IPS-18a (cell line): ENCODE measurements around the gene CPSF6.
"Not testable (repeated sequence)": the region's sequence is repeated elsewhere in the genome, so short reads cannot be mapped to it uniquely, and the experiment has no call there.

Experiments
- H3K27ac ChIP-seq: one replicate; pipeline ENCODE4 v1.5.1; 2013; ENCODE audit warnings: low read length
- H3K27me3 ChIP-seq: one replicate; pipeline ENCODE4 v1.6.1; 2013; ENCODE audit warnings: mild to moderate bottlenecking, low read length; ENCODE audit not compliant: control insufficient read depth, insufficient read depth
- H3K36me3 ChIP-seq: one replicate; pipeline ENCODE4 v1.6.1; 2013; ENCODE audit warnings: low read depth, low read length; ENCODE audit not compliant: control insufficient read depth
- H3K4me1 ChIP-seq: one replicate; pipeline ENCODE4 v1.6.1; 2013; ENCODE audit warnings: low read depth, low read length; ENCODE audit not compliant: control insufficient read depth
- H3K4me3 ChIP-seq: one replicate; pipeline ENCODE4 v1.5.1; 2013; ENCODE audit warnings: low read length
- H3K9ac ChIP-seq: one replicate; pipeline ENCODE4 v1.6.1; 2013; ENCODE audit warnings: mild to moderate bottlenecking, low read length, moderate library complexity
- H3K9me3 ChIP-seq: one replicate; pipeline ENCODE4 v1.6.1; 2013; ENCODE audit warnings: low read depth, low read length; ENCODE audit not compliant: control insufficient read depth

The CPSF6 gene

DNA sequence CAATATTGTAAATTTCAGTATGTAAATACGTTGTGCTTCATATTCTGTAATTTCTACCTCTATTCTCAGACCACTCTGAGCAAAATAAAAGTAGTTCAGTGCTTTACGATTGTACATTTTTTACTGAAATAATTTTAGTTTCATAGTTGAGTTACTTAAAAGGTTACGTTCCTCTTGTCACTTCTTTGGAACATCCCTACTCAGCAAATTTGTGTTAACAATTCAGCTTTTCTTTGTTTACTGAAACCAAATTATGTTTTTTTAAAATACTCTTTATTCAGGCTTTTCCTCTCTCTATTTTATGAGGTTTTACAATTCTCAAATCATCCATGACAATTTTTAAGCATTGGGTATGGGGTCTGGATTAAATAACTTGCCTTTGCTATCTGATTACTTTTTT lies 25.8 kb downstream of the CPSF6 start:
- no peak overlapping the region for H3K9ac ChIP-seq
- no peak overlapping the region for H3K27ac ChIP-seq
- H3K36me3 ChIP-seq: peaks cover 99% of the 10 kb centered on the region
- H3K27me3 ChIP-seq: no peaks in the 10 kb centered on the region
- no peaks in the 10 kb centered on the region for H3K4me1 ChIP-seq
- no peak overlapping the region for H3K4me3 ChIP-seq
- H3K9me3 ChIP-seq: no peaks in the 10 kb centered on the region

DNA sequence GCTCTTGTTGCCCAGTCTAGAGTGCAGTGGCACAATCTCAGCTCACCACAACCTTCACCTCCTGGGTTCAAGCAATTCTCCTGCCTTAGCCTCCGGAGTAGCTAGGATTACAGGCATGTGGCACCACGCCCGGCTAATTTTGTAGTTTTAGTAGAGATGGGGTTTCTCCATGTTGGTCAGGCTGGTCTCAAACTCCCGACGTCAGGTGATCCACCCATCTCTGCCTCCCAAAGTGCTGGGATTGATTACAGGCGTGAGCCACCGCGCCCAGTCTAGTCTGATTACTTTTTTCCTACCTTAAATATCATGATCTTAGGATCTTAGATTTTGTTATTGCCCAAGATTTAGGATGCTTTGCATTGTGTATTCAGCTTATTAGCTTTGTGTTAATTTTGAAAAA lies 26.3 kb downstream of the CPSF6 start:
- not testable (repeated sequence) for H3K9me3 ChIP-seq, H3K27me3 ChIP-seq, H3K27ac ChIP-seq, H3K4me1 ChIP-seq, H3K4me3 ChIP-seq, H3K9ac ChIP-seq
- peaks cover 99% of the 10 kb centered on the region for H3K36me3 ChIP-seq

DNA sequence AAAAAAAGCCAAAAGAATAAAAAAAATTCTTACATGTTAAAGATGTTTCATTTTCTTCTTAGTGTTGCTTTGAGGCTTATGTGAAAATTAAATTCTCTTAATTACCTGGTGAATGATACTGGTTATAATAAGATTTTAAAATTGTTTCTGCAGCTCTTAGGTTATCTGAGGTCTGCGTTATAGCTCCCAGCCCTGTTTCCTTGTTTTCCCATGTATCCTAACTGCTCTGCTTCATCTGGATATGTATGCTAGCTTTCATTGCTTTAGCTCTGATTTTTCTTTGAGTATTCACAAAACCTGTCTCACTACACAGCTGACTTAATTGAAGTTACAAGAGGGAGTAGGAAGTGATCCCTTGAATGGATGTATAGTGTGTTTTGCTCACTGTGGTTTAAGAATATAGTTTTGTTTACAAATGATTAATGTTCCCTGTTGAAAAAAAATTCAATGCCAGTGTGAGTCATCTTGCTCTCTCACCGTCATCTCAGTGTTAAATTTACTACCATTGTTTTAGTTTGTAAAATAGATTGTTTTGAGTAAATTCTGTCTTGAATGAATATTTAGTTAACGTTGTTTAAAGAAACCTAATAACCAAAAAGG lies 26.8 kb downstream of the CPSF6 start:
- H3K27ac ChIP-seq: no peak overlapping the region
- H3K9ac ChIP-seq: no peak overlapping the region
- H3K27me3 ChIP-seq: no peaks in the 10 kb centered on the region
- no peaks in the 10 kb centered on the region for H3K4me1 ChIP-seq
- no peak overlapping the region for H3K4me3 ChIP-seq
- peaks cover 98% of the 10 kb centered on the region for H3K36me3 ChIP-seq
- no peaks in the 10 kb centered on the region for H3K9me3 ChIP-seq

DNA sequence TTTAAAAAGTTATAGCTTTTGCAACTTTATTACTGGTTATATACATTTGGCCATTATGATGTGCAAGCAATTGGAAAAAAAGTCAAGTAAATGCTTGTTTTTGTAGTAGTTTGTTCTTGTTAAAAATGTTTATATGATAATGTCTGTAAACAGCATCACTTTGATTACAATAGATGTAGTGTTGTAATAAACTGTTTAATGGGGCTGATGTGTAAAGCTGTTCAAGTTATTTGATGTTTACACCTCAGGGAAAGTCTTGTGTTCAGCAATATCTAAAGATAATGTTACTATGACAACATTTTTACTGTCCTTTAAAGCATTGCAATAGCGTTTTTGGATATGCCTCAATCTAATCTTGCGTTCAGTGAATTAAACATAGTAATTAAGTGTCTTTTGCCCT lies 30.4 kb downstream of the CPSF6 start:
- H3K4me1 ChIP-seq: no peaks in the 10 kb centered on the region
- H3K27me3 ChIP-seq: no peaks in the 10 kb centered on the region
- no peak overlapping the region for H3K9ac ChIP-seq
- no peak overlapping the region for H3K27ac ChIP-seq
- H3K36me3 ChIP-seq: peaks cover 62% of the 10 kb centered on the region
- H3K9me3 ChIP-seq: no peaks in the 10 kb centered on the region
- no peak overlapping the region for H3K4me3 ChIP-seq

DNA sequence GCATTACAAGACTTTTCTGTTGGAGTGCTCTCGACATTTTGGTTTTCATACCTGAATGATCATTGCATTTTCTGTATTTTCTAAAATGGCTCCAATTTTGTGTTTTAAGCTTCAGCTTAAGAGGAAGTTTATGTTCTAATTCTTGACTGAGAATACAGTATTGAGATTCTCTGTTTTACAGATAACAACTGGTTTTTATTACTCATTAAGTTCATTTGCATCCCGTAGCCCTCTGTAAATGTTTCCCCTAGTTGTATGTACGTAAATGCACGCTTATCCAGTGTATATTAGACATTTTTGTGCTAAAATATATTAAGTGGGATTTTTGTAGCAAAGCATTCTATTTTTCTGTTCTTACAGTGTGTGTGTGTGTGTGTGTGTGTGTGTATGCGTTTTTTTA lies 33.1 kb downstream of the CPSF6 start:
- no peak overlapping the region for H3K27ac ChIP-seq
- peaks cover 34% of the 10 kb centered on the region for H3K36me3 ChIP-seq
- H3K4me3 ChIP-seq: no peak overlapping the region

DNA sequence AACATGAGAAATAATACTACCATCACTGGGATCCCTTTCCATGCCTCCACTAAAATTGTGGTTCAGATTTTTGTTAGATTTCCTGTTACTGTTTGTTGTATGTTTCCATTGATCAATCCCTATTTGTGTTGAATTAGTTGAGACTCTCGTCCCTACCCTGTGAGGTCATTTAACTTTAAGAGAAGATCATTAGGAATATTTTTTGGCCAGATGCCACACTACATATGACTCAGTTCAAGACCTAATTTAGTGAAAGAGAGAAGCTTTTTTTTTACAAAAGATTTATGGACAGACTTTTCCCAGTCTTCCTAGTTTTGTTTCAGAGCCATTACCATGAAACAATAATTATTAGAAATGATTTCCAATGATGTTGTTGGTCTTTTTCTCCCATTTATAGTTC lies 35.5 kb downstream of the CPSF6 start:
- Histone ChIP-seq H3K27me3 (no peaks in the 10 kb centered on the region), H3K27ac (no peak overlapping the region), H3K4me3 (no peak overlapping the region), H3K36me3 (peaks cover 12% of the 10 kb centered on the region), H3K9ac (no peak overlapping the region), H3K4me1 (no peaks in the 10 kb centered on the region), H3K9me3 (no peaks in the 10 kb centered on the region)

More for the DNA sequence above, 33.1 kb downstream of the CPSF6 start:
- H3K4me1 ChIP-seq: no peaks in the 10 kb centered on the region
- no peaks in the 10 kb centered on the region for H3K9me3 ChIP-seq
- no peaks in the 10 kb centered on the region for H3K27me3 ChIP-seq
- no peak overlapping the region for H3K9ac ChIP-seq

DNA sequence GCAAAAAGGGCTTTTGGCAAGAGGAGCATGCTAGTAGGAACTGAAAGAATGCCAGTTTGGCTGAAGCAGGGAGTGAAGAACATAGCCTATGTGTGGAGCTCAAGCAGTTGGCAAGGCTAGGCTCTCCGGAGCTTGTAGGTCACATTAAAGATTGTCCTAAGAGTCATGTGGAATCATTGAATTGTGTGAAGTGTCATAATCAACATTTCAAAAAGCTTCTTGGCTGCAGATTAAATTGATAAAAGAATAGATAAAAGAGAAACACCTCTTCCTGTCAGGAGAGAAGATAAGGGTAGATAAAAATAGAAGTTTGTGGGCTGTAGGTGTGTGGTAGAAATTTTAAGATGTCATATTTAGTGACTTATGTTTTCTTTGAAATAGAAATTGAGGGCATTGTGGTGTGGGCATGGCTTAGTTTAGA lies 36.1 kb downstream of the CPSF6 start:
- no peaks in the 10 kb centered on the region for H3K27me3 ChIP-seq
- no peaks in the 10 kb centered on the region for H3K9me3 ChIP-seq
- H3K36me3 ChIP-seq: peaks cover 5% of the 10 kb centered on the region
- H3K27ac ChIP-seq: no peak overlapping the region
- no peak overlapping the region for H3K9ac ChIP-seq
- no peaks in the 10 kb centered on the region for H3K4me1 ChIP-seq
- H3K4me3 ChIP-seq: no peak overlapping the region

DNA sequence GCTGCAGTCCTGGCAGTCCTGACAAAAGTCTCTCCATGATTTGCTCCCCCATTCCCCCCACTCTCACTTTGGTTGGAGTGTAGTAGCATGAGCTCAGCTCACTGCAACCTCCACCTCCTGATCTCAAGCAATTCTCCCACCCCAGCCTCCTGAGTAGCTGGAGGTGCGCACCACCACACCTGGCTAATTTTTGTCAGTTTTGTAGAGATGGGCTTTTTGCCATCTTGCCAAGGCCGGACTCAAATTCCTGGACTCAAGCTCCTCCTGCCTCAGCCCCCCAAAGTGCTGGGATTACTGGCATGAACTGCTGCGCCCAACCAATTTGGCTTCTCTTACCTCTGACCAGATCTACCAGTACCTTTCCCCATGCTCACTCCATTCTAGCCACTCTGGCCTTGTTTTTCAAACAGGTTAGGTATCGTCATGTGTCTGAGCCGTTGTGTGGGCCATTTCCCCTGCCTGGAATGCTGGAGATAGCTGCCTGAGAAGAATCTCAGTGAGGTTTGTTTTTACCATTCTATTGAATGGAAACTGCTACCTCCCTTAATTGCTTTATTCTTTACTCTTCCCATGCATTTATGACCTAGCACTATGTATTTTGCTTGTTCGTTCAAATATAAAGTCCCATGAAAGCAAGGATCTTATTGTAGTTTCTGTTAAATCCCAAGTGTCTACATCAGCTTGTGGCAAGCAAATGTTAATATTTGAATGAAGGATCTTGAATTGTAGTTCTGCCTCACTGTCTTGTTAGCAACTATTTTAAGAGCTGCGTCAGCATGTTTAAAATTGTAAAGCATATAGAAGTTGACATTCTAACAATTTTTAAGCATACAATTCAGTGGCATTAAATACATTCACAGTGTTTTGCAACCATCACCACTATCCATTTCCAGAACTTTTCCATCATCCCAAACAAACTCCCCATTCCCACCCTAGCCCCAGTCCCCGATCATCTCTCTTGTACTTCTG lies 39.7 kb downstream of the CPSF6 start:
- peaks cover 11% of the 10 kb centered on the region for H3K27me3 ChIP-seq
- no peak overlapping the region for H3K27ac ChIP-seq
- no peak overlapping the region for H3K9ac ChIP-seq
- no peaks in the 10 kb centered on the region for H3K36me3 ChIP-seq
- peaks cover 4% of the 10 kb centered on the region for H3K4me1 ChIP-seq
- H3K4me3 ChIP-seq: no peak overlapping the region
- H3K9me3 ChIP-seq: no peaks in the 10 kb centered on the region

DNA sequence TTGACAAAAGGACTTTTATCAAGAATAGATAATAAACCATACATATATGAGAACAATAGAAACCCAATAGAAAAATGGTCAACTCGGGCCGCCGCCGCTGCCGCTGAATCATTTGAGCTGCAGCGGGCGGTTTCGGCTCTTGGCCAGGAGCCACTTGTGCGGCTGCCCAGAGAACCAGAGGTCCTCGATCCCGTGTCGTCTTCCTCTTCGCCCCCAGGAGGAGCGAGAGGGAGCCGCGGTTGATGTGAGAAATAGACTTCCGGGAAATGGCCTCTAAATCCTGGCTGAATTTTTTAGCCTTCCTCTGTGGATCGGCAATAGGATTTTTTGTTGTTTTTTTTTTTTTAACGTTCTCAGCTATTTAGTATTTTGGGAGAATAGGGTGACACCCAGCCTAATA lies 44.8 kb downstream of the CPSF6 start:
- Histone ChIP-seq H3K36me3 (no peaks in the 10 kb centered on the region), H3K4me3 (no peak overlapping the region), H3K27ac (no peak overlapping the region), H3K9ac (no peak overlapping the region), H3K27me3 (peaks cover 11% of the 10 kb centered on the region), H3K9me3 (no peaks in the 10 kb centered on the region), H3K4me1 (peaks cover 9% of the 10 kb centered on the region)

DNA sequence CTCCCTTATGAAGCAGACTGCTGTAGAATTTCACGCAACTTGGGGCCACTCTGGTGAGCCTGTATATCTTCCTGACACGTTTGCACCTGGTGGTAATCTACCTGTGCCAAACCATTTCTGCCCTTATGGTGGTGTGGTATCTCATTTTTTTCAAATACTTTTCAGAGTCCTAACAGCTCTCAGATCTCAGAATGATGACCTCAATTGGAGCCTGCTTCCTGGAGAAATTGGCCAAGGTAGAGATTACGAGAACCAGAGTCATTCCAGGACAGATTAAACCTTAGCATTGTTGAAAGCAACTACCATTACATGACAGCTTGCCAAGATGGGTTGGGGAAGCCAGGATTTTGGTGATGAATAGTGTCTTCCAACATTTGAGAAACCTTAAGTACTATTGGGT lies 48.2 kb downstream of the CPSF6 start:
- Histone ChIP-seq H3K36me3 (no peaks in the 10 kb centered on the region), H3K27ac (no peak overlapping the region), H3K27me3 (peaks cover 11% of the 10 kb centered on the region), H3K4me1 (peaks cover 9% of the 10 kb centered on the region), H3K9me3 (no peaks in the 10 kb centered on the region), H3K4me3 (no peak overlapping the region), H3K9ac (no peak overlapping the region)

DNA sequence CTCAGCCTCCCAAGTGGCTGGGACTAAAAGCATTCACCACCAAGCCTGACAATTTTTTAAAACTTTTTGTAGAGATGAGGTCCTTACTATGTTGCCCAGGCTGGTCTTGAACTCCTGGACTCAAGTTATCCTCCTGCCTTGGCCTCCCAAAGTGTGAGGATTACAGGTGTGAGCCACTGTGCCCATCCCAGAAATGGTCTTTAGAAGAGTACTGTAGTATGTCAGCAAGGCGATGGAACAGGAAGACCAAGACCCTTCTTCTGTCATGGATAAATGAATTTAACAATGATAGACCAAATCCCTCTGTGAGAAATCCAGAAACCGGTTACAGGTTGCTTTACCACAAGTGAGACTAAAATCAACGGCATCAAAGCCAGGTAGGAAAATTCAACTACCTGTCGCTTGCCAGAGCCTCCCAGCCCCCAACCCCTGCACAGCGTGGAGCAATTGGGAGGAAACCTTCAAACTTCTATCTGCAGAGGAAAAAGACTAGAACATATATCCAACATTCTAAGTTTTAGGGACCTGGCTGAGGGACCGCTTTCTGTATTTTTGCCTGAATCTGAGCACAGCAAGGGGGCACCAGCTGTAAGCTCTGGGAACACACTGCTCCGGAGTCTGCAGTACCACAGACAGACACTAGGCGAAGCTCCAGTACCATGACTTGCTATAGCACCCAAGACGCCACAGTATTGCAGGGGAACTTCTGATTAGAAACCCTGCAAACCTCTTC lies 51.3 kb downstream of the CPSF6 start:
- Histone ChIP-seq H3K27me3 (no peaks in the 10 kb centered on the region), H3K9me3 (no peaks in the 10 kb centered on the region), H3K4me1 (no peaks in the 10 kb centered on the region), H3K4me3 (no peak overlapping the region), H3K9ac (no peak overlapping the region), H3K36me3 (no peaks in the 10 kb centered on the region), H3K27ac (no peak overlapping the region)
